ENCODE data around the gene XRCC6. TPM values are rescaled to one million over a fixed set of nuclear protein-coding genes. Genes with fewer than 3 reads are reported as not detected.
A peak's percentile ranks its signal among the peaks of the same experiment; 100 is the strongest.

The XRCC6 gene
- total RNA-seq, 1 experiment from 2014 or later: 588 TPM

DNA sequence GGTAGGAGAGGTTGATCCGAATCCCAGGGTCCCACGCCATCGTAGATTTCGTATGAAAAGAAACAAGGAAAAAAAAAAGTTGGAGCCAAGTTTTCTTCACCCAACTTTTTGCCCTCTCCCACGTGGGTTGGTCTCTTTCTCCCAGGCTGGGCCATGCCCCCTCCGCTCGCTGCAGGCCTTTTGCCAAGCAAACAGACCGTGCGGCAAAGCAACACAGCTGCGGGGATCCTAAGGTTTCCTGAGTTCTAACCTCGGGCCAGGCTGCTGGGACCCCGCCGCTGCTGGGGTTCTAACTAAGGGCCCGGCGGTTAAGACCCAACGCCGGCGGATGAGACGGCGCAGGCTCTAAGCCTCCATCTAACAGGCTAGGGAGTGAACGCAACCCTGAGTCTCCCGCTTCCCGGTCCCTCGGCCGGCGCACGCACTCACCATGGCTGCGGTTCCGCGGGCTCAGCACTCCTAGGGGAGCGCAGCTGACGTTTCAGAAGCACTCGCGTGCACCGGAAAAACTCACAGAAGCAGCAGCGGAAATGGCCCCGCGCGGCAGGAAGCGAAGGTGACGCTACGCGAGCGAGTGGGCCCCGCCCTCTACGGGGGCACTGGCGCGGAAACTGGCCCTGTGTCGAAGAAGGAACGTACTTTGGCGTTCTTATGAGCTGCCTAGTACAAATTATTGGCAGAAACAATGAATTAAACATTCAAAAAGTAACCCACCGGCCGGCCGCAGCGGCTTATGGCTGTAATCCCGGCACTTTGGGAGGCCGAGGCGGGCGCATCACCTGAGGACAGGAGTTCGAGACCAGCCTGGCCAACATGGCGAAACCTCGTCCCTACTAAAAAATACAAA, 67.5 kb downstream of the XRCC6 start, which contains the start of gene SNU13 (continued):
- TF ChIP-seq YY1 (IDR thresholded peaks at IDR 0.05; ENCODE audit: extremely low read depth, insufficient replicate concordance, low read depth, low read length) (peak; percentile 76), ELF1 (IDR thresholded peaks at IDR 0.05; ENCODE audit: borderline replicate concordance, low read depth) (peak; percentile 58; the same call in 1 of the 2 replicates), JUND (IDR thresholded peaks at IDR 0.05) (no peak), CTCF (IDR thresholded peaks at IDR 0.05 in 2 of 3, conservative IDR thresholded peaks at IDR 0.05 in 1 of 3; ENCODE audit: borderline replicate concordance in 1 of 3, insufficient read depth in 1 of 3, low read depth in 2 of 3, low read length in 2 of 3) (no peak), FOSL1 (IDR thresholded peaks at IDR 0.05; ENCODE audit: low read depth) (no peak), EZH2phosphoT487 (IDR thresholded peaks at IDR 0.05; ENCODE audit: borderline replicate concordance) (no peak), ZBTB33 (IDR thresholded peaks at IDR 0.05; ENCODE audit: extremely low read depth, insufficient replicate concordance, low read length) (peak; percentile 46), ZFX (IDR thresholded peaks at IDR 0.05) (peak; percentile 48; the same call in 1 of the 2 replicates), RAD21 (IDR thresholded peaks at IDR 0.05; ENCODE audit: low read depth) (no peak)
